Esophagus muscularis mucosa (tissue), 4 donors: ENCODE measurements around the gene MED13L. TPM values are rescaled to one million over a fixed set of nuclear protein-coding genes. Genes with fewer than 3 reads are reported as not detected.

Experiments
- DNase-seq: peaks from one replicate; pipeline ENCODE4 v3.0.0-alpha.2; 2017; ENCODE audit errors: extremely low spot score
- H3K27ac ChIP-seq, 4 donors: fragments of 200-600 bp; sonication (generic); replicated peaks in 1 of 4; 1 replicate in 3 of 4; 2 replicates in 1 of 4; pipeline ENCODE4 v1.5.1; 2016 to 2019; ENCODE audit warnings: mild to moderate bottlenecking in 1 of 4
- H3K27me3 ChIP-seq, 4 donors: fragments of 200-600 bp; sonication (generic); one replicate each; pipeline versions ENCODE4 v1.5.1 to v1.6.0; 2016 to 2019
- H3K36me3 ChIP-seq, 4 donors: fragments of 200-600 bp; sonication (generic); one replicate each; pipeline ENCODE4 v1.5.1; 2016 to 2019
- H3K4me1 ChIP-seq, 4 donors: fragments of 200-600 bp; sonication (generic); one replicate each; pipeline ENCODE4 v1.5.1; 2016 to 2019
- H3K4me3 ChIP-seq, 4 donors: fragments of 200-600 bp; sonication (generic); 1 replicate in 2 of 4; 2 replicates in 2 of 4; pipeline ENCODE4 v1.5.1; 2016 to 2019; ENCODE audit warnings: mild to moderate bottlenecking in 4 of 4, moderate library complexity in 1 of 4
- H3K9me3 ChIP-seq, 4 donors: fragments of 200-600 bp; sonication (generic); 1 replicate in 3 of 4; 2 replicates in 1 of 4; pipeline ENCODE4 v1.5.1; 2016 to 2019
- EP300 ChIP-seq: sonication (generic); formaldehyde crosslinking; IDR thresholded peaks from one replicate; pipeline ENCODE4 v1.6.1; 2017; ENCODE audit warnings: antibody characterized with exemption
- POLR2A ChIP-seq: fragments of 450-650 bp; IDR thresholded peaks from one replicate; pipeline ENCODE4 v1.6.1; 2017; ENCODE audit warnings: antibody characterized with exemption, moderate library complexity, mild to moderate bottlenecking, low read depth
- POLR2AphosphoS5 ChIP-seq, 2 donors: sonication (generic); formaldehyde crosslinking; IDR thresholded peaks; one replicate each; pipeline ENCODE4 v1.6.1; 2017; ENCODE audit warnings: antibody characterized with exemption in 2 of 2
- WGBS: methylation state at CpG from one replicate; pipeline ENCODE4 v1.1.5; 2018; 5-methylcytosine and 5-hydroxymethylcytosine counted together
- intact Hi-C: fragments of 100-400 bp; cut with DNase I; formaldehyde crosslinking; loops from one replicate; pipeline ENCODE4 v1.15.1; 2023
- total RNA-seq, 4 donors: library from RNA; depleted of rRNA; stranded (reverse); fragments of >200 nt; gene quantifications; one replicate each; pipeline versions ENCODE4 v1.1.0 to v1.2.1, GENCODE V29; 2016
- TF ChIP-seq, protein P1 (sequence below), 3 experiments: fragments of 200-600 bp in 2 of 3; fragments of 450-650 bp in 1 of 3; sonication (generic) in 2 of 3; IDR thresholded peaks; one replicate each; pipeline ENCODE4 v1.5.1; 2017 to 2019; ENCODE audit warnings: antibody characterized with exemption in 3 of 3, mild to moderate bottlenecking in 2 of 3, moderate library complexity in 1 of 3

MED13L gene
- total RNA-seq, 4 donors from 2014 or later: 141 to 350 (median 175) TPM

DNA sequence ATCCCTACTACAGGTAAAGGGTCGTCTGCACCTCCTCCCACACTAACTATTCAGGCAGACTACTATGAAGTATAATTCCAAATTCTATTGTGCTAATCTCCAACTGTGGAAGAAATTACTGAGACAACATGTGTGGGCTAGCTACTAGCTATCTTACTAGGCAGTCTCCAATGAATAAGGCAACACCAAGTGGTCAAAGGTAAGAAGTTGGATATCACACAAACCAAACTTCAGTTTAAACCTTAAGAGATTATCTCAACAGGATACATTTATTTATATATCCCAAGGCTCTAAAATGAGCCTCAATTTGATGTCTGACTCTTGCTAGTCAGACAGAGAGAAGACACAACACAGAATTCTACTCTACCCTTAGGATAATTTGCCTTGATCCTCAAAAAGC is 14.1 kb downstream of the MED13L start:
- DNase-seq: no peak
- TF ChIP-seq POLR2A (no peak), POLR2AphosphoS5 (IDR thresholded peaks at IDR 0.05) (no peak), EP300 (no peak)
- TF ChIP-seq, protein P1, sequence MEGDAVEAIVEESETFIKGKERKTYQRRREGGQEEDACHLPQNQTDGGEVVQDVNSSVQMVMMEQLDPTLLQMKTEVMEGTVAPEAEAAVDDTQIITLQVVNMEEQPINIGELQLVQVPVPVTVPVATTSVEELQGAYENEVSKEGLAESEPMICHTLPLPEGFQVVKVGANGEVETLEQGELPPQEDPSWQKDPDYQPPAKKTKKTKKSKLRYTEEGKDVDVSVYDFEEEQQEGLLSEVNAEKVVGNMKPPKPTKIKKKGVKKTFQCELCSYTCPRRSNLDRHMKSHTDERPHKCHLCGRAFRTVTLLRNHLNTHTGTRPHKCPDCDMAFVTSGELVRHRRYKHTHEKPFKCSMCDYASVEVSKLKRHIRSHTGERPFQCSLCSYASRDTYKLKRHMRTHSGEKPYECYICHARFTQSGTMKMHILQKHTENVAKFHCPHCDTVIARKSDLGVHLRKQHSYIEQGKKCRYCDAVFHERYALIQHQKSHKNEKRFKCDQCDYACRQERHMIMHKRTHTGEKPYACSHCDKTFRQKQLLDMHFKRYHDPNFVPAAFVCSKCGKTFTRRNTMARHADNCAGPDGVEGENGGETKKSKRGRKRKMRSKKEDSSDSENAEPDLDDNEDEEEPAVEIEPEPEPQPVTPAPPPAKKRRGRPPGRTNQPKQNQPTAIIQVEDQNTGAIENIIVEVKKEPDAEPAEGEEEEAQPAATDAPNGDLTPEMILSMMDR (IDR thresholded peaks at IDR 0.05): no peak
- intact Hi-C loops: no loop called here
- WGBS: 56% methylated on average over 1 of the region's 1 CpG
- Histone ChIP-seq H3K9me3 (no peaks in the 10 kb centered on the region), H3K27ac (peak overlapping the region in 3 of 4 donors; percentile 3 to 21 (median 20)), H3K4me3 (no peak overlapping the region), H3K36me3 (no peaks in the 10 kb centered on the region), H3K27me3 (no peaks in the 10 kb centered on the region), H3K4me1 (peaks cover 60 to 100% (median 95%) of the 10 kb centered on the region in 4 donors)

DNA sequence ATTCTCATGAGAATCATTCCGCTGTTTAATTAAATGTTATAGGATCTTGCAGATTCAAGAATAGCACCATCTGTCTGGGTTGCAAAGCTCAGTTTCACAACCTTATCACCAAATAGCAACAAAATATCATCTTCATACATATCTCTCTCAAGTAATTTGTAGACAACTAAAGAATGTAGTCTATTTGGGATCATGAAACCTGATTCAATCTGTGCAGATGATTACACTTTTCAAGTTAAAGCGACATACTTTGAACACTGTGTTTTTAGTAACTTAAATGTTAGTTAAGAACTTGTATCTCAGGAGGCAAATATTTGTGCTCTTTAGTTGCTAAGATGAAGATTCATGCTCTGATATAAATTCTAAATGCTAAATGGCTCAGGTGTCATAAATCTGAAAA is 14.8 kb downstream of the MED13L start:
- H3K4me3 ChIP-seq: no peak overlapping the region
- 68% methylated on average over 2 of the region's 2 CpGs for WGBS
- TF ChIP-seq POLR2A (no peak), EP300 (no peak), POLR2AphosphoS5 (IDR thresholded peaks at IDR 0.05) (no peak)
- TF ChIP-seq, protein P1 (IDR thresholded peaks at IDR 0.05): no peak
- no peaks in the 10 kb centered on the region for H3K9me3 ChIP-seq
- no peak overlapping the region for H3K27ac ChIP-seq
- intact Hi-C loops: no loop called here
- DNase-seq: no peak
- peaks cover 58 to 100% (median 96%) of the 10 kb centered on the region in 4 donors for H3K4me1 ChIP-seq
- H3K27me3 ChIP-seq: no peaks in the 10 kb centered on the region
- H3K36me3 ChIP-seq: no peaks in the 10 kb centered on the region

DNA sequence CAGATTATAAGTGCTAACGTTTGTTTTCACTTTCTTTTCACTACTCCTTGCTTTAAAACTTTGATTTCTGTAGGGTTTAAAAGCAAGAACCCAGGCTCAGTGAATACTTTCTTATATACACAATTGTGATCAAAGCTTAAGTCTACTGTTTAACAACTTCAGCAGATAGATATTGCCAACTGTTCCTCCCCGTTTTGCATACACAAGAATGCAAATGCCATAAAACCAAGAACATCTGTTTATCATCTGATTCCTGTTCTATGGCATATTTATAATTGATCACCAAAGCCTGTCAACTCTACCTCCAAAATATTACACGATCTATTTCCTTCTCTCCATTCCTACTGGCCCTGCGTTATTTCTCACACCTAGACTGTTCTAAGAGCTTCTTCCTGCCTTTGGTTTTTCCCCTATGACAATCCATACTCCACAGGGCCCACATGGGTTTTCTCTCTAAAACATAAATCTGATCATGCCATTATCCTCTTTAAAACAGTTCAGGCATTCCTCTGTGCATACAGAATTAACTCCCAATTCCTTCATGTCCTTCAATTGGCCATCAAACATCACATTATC is 15.9 kb downstream of the MED13L start:
- TF ChIP-seq POLR2AphosphoS5 (IDR thresholded peaks at IDR 0.05): no peak
- WGBS: 40% methylated on average over 4 of the region's 4 CpGs
- intact Hi-C loops: no loop called here
- peak overlapping the region in 1 of 4 donors; percentile 12 for H3K27ac ChIP-seq
- H3K4me3 ChIP-seq: no peak overlapping the region
- DNase-seq: no peak
- peaks cover 52 to 100% (median 96%) of the 10 kb centered on the region in 4 donors for H3K4me1 ChIP-seq
- H3K36me3 ChIP-seq: no peaks in the 10 kb centered on the region
- no peaks in the 10 kb centered on the region for H3K9me3 ChIP-seq
- H3K27me3 ChIP-seq: no peaks in the 10 kb centered on the region

DNA sequence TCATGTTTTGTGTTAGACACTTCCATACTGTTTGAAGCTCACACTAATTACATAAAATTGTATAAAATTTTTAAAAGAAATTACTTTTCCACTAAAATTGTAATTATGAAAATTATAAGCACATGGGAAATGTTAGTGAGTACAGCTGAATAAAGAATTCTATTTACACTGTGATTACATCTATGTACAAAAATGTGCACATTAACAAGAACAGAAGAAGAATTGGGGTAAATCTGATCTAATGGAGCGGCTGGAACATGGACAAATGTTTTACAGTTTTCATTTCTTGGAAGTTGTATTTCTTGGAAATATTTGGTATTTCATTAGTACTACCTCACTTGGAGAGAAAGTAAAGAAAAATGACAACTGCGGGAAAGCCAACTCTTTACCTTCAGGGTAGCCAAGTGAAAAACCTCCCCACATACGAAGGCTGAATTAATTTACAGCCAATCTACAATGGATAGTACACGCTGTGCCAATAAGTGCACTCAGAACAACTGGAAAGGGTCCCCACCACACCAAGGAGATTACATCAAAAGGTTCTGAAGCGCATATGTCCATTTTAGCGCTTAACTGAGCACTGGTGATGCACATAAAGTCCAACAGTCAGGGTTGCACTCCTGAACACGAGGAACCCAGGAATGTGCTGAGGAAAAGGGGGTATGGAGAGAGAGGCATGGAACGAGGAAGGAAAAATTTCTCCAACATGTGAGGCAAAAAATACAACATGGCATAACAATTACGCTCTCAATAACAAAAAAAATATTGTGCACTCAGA is 17.5 kb downstream of the MED13L start:
- no peak overlapping the region for H3K27ac ChIP-seq
- no peaks in the 10 kb centered on the region for H3K27me3 ChIP-seq
- no peaks in the 10 kb centered on the region for H3K36me3 ChIP-seq
- H3K4me3 ChIP-seq: no peak overlapping the region
- peaks cover 36 to 99% (median 95%) of the 10 kb centered on the region in 4 donors for H3K4me1 ChIP-seq
- intact Hi-C loops: no loop called here
- DNase-seq: no peak
- H3K9me3 ChIP-seq: no peaks in the 10 kb centered on the region
- TF ChIP-seq, protein P1 (IDR thresholded peaks at IDR 0.05): no peak
- TF ChIP-seq EP300 (no peak), POLR2AphosphoS5 (IDR thresholded peaks at IDR 0.05) (no peak), POLR2A (no peak)
- WGBS: 81% methylated on average over 9 of the region's 9 CpGs

DNA sequence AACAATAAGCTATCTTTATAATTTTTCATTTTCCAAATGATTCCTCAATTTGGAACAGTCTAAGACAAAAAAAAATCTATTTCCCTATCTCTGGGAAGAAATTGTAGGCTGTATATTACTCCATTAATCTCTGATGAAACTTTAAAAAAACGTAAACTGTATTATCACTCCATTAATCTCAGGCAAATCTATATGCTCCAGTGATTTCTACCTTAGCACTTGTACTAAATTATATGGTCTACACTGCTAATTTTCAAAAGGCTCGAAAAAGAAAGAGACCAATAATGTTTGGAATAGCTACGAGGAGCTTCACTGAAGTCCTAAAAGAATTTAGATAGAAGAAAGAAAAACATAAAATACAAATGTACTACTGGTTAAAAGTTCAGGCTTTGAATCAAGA is 19.7 kb downstream of the MED13L start:
- Histone ChIP-seq H3K36me3 (no peaks in the 10 kb centered on the region), H3K4me1 (peaks cover 15 to 85% (median 78%) of the 10 kb centered on the region in 4 donors), H3K27me3 (no peaks in the 10 kb centered on the region), H3K4me3 (no peak overlapping the region), H3K9me3 (no peaks in the 10 kb centered on the region), H3K27ac (peak overlapping the region; percentile 3 to 58 (median 45))
- DNase-seq: no peak
- TF ChIP-seq POLR2AphosphoS5 (IDR thresholded peaks at IDR 0.05) (no peak), POLR2A (no peak), EP300 (no peak)
- TF ChIP-seq, protein P1 (IDR thresholded peaks at IDR 0.05): no peak
- intact Hi-C loops: no loop called here
- WGBS: 50% methylated on average over 3 of the region's 3 CpGs
